Mesenchymal stem cell (in vitro differentiated cells and primary cell): ENCODE measurements around the gene DTD1.
"Not testable (repeated sequence)": the region's sequence is repeated elsewhere in the genome, so short reads cannot be mapped to it uniquely, and the experiment has no call there.

ENCODE experiments used
- DNase-seq: peaks from one replicate; pipeline ENCODE4 v3.0.0-alpha.2; 2013
- H2AFZ ChIP-seq: one replicate; pipeline ENCODE4 v1.6.1; 2013; ENCODE audit warnings: low read depth, mild to moderate bottlenecking, control low read depth, inconsistent platforms, low read length, moderate library complexity
- H2AK5ac ChIP-seq: 2 replicates; pipeline ENCODE4 v1.6.1; 2013; ENCODE audit warnings: low read length, moderate library complexity, mild to moderate bottlenecking, inconsistent platforms; ENCODE audit not compliant: severe bottlenecking
- H2BK120ac ChIP-seq: one replicate; pipeline ENCODE4 v1.6.1; 2013; ENCODE audit warnings: low read depth, mild to moderate bottlenecking, inconsistent platforms, low read length, moderate library complexity
- H2BK12ac ChIP-seq, 2 experiments: one replicate each; pipeline ENCODE4 v1.6.1; 2013; ENCODE audit warnings: inconsistent platforms in 2 of 2, low read length in 2 of 2, mild to moderate bottlenecking in 2 of 2, moderate library complexity in 2 of 2, control low read depth in 1 of 2
- H2BK15ac ChIP-seq: one replicate; pipeline ENCODE4 v1.6.1; 2013; ENCODE audit warnings: mild to moderate bottlenecking, low read depth, inconsistent platforms; ENCODE audit not compliant: poor library complexity, severe bottlenecking
- H2BK5ac ChIP-seq: 2 replicates; pipeline ENCODE4 v1.6.1; 2013; ENCODE audit warnings: low read depth, mild to moderate bottlenecking, low read length, control low read depth, inconsistent platforms; ENCODE audit not compliant: poor library complexity, severe bottlenecking
- H3K14ac ChIP-seq, 2 experiments: one replicate each; pipeline ENCODE4 v1.6.1; 2013; ENCODE audit warnings: inconsistent platforms in 2 of 2, low read length in 2 of 2, control low read depth in 1 of 2, mild to moderate bottlenecking in 1 of 2, moderate library complexity in 1 of 2
- H3K18ac ChIP-seq, 2 experiments: one replicate each; pipeline ENCODE4 v1.6.1; 2013; ENCODE audit warnings: inconsistent platforms in 2 of 2, low read length in 2 of 2, control low read depth in 1 of 2, low read depth in 1 of 2, mild to moderate bottlenecking in 1 of 2
- H3K23ac ChIP-seq, 2 experiments: one replicate each; pipeline ENCODE4 v1.6.1; 2013; ENCODE audit warnings: inconsistent platforms in 2 of 2, low read length in 2 of 2, mild to moderate bottlenecking in 2 of 2, moderate library complexity in 2 of 2, control low read depth in 1 of 2
- H3K27ac ChIP-seq: 2 replicates; pipeline ENCODE4 v1.5.1; 2013; ENCODE audit warnings: mild to moderate bottlenecking, moderate library complexity, low read length, control low read depth, inconsistent platforms; ENCODE audit not compliant: poor library complexity, severe bottlenecking
- H3K27me3 ChIP-seq, 2 experiments: 2 replicates each; pipeline versions ENCODE4 v1.6.1 to v1.7.0; 2013; ENCODE audit warnings: low read length in 2 of 2, mild to moderate bottlenecking in 2 of 2, moderate library complexity in 2 of 2, control low read depth in 1 of 2, inconsistent platforms in 1 of 2; ENCODE audit not compliant: control insufficient read depth in 1 of 2, insufficient read depth in 1 of 2
- H3K36me3 ChIP-seq, 2 experiments: 2 replicates each; pipeline versions ENCODE4 v1.6.1 to v1.7.0; 2013; ENCODE audit warnings: low read length in 2 of 2, control low read depth in 1 of 2, inconsistent platforms in 1 of 2, low read depth in 1 of 2, mild to moderate bottlenecking in 1 of 2; ENCODE audit not compliant: insufficient read depth in 2 of 2, control insufficient read depth in 1 of 2
- H3K4ac ChIP-seq, 2 experiments: one replicate each; pipeline ENCODE4 v1.6.1; 2013; ENCODE audit warnings: inconsistent platforms in 2 of 2, low read length in 2 of 2, mild to moderate bottlenecking in 2 of 2, moderate library complexity in 2 of 2, control low read depth in 1 of 2, low read depth in 1 of 2
- H3K4me1 ChIP-seq: 2 replicates; pipeline ENCODE4 v1.6.1; 2013; ENCODE audit warnings: low read depth, low read length, control low read depth; ENCODE audit not compliant: control insufficient read depth, insufficient read depth
- H3K4me2 ChIP-seq: 2 replicates; pipeline ENCODE4 v1.6.1; 2013; ENCODE audit warnings: low read length, mild to moderate bottlenecking, inconsistent platforms; ENCODE audit not compliant: poor library complexity, severe bottlenecking
- H3K4me3 ChIP-seq, 2 experiments: 2 replicates each; pipeline versions ENCODE4 v1.5.1 to v1.7.0; 2013; ENCODE audit warnings: low read length in 2 of 2, mild to moderate bottlenecking in 2 of 2, control low read depth in 1 of 2, low read depth in 1 of 2; ENCODE audit not compliant: insufficient read depth in 1 of 2
- H3K79me1 ChIP-seq: replicated peaks from 2 replicates; pipeline ENCODE4 v1.6.1; 2013; ENCODE audit warnings: mild to moderate bottlenecking, control low read depth, low read length, inconsistent platforms; ENCODE audit not compliant: poor library complexity, severe bottlenecking
- H3K9ac ChIP-seq: 2 replicates; pipeline ENCODE4 v1.7.0; 2013; ENCODE audit warnings: mild to moderate bottlenecking, low read length, moderate library complexity
- H3K9me3 ChIP-seq: 2 replicates; pipeline ENCODE4 v1.7.0; 2013; ENCODE audit warnings: mild to moderate bottlenecking, low read length; ENCODE audit not compliant: control insufficient read depth
- H4K8ac ChIP-seq: one replicate; pipeline ENCODE4 v1.6.1; 2013; ENCODE audit warnings: inconsistent platforms, mild to moderate bottlenecking, low read length, moderate library complexity
- H4K91ac ChIP-seq: one replicate; pipeline ENCODE4 v1.6.1; 2013; ENCODE audit warnings: mild to moderate bottlenecking, low read length, inconsistent platforms
- WGBS: methylation state at CpG from one replicate; pipeline ENCODE4 v1.1.7; 2013; ENCODE audit warnings: mixed read lengths; 5-methylcytosine and 5-hydroxymethylcytosine counted together

DTD1 gene

GRCh38 chr20:18787046-18787445, 199.2 kb downstream of the DTD1 start:
- H3K23ac ChIP-seq, H3K36me3 ChIP-seq, H2BK120ac ChIP-seq, H3K18ac ChIP-seq, H3K9ac ChIP-seq, H2BK12ac ChIP-seq, H2BK5ac ChIP-seq, H3K4ac ChIP-seq, H3K4me1 ChIP-seq, H4K8ac ChIP-seq, H3K79me1 ChIP-seq, H2BK15ac ChIP-seq, DNase-seq, H4K91ac ChIP-seq, H3K27ac ChIP-seq, H2AK5ac ChIP-seq, H3K4me3 ChIP-seq, H2AFZ ChIP-seq, H3K14ac ChIP-seq, H3K9me3 ChIP-seq, H3K4me2 ChIP-seq: not testable (repeated sequence)
- 83% methylated on average over 2 of the region's 2 CpGs for WGBS
- H3K27me3 ChIP-seq = peaks cover 6 to 11% of the 10 kb centered on the region in 2 experiments

GRCh38 chr20:18788021-18788420, 200.2 kb downstream of the DTD1 start:
- no peaks in the 10 kb centered on the region for H3K79me1 ChIP-seq
- no peak overlapping the region for H4K8ac ChIP-seq
- no peaks in the 10 kb centered on the region for H3K36me3 ChIP-seq
- no peak overlapping the region for H2AK5ac ChIP-seq
- H3K4me2 ChIP-seq = no peak overlapping the region
- no peak overlapping the region for H3K23ac ChIP-seq
- no peak overlapping the region for H3K9ac ChIP-seq
- no peaks in the 10 kb centered on the region for H3K4me1 ChIP-seq
- H3K27ac ChIP-seq = no peak overlapping the region
- peaks cover 6 to 11% of the 10 kb centered on the region in 2 experiments for H3K27me3 ChIP-seq
- H4K91ac ChIP-seq = no peak overlapping the region
- H3K4ac ChIP-seq = no peak overlapping the region
- no peak overlapping the region for H2BK120ac ChIP-seq
- H3K18ac ChIP-seq = no peak overlapping the region
- no peak overlapping the region for H2BK5ac ChIP-seq
- no peak overlapping the region for H3K4me3 ChIP-seq
- DNase-seq = no peak
- H2BK12ac ChIP-seq = no peak overlapping the region
- H3K14ac ChIP-seq = no peak overlapping the region
- H2AFZ ChIP-seq = no peak overlapping the region
- H3K9me3 ChIP-seq = no peaks in the 10 kb centered on the region
- H2BK15ac ChIP-seq = no peak overlapping the region

- no peak overlapping the region for H3K23ac ChIP-seq
- H3K4me1 ChIP-seq = no peaks in the 10 kb centered on the region
- H2BK120ac ChIP-seq = no peak overlapping the region
- no peak for DNase-seq
- H2AFZ ChIP-seq = no peak overlapping the region
- no peaks in the 10 kb centered on the region for H3K36me3 ChIP-seq
- no peak overlapping the region for H3K14ac ChIP-seq
- H3K4me3 ChIP-seq = no peak overlapping the region
- H3K27ac ChIP-seq = no peak overlapping the region
- H2BK15ac ChIP-seq = no peak overlapping the region
- H3K27me3 ChIP-seq = peaks cover 6 to 11% of the 10 kb centered on the region in 2 experiments
- H2BK5ac ChIP-seq = no peak overlapping the region
- no peaks in the 10 kb centered on the region for H3K9me3 ChIP-seq
- no peak overlapping the region for H4K8ac ChIP-seq
- H3K9ac ChIP-seq = no peak overlapping the region
- H3K4me2 ChIP-seq = no peak overlapping the region
- 94% methylated on average over 2 of the region's 3 CpGs for WGBS
- no peak overlapping the region for H3K4ac ChIP-seq
- no peaks in the 10 kb centered on the region for H3K79me1 ChIP-seq
- no peak overlapping the region for H2AK5ac ChIP-seq
- no peak overlapping the region for H4K91ac ChIP-seq
- no peak overlapping the region for H2BK12ac ChIP-seq
- H3K18ac ChIP-seq = no peak overlapping the region
Measured at GRCh38 chr20:18790787-18791186, 202.9 kb downstream of the DTD1 start.

- H3K9ac ChIP-seq = peak overlapping the region; percentile 94
- peak overlapping the region; percentile 61 to 97 for H3K18ac ChIP-seq
- H3K4me3 ChIP-seq = peak overlapping the region; percentile 68 to 89
- peak overlapping the region; percentile 81 for H4K91ac ChIP-seq
- H3K9me3 ChIP-seq = peaks cover 8% of the 10 kb centered on the region
- peak overlapping the region; percentile 41 to 47 for H3K4ac ChIP-seq
- H3K36me3 ChIP-seq = no peaks in the 10 kb centered on the region
- no peak overlapping the region for H3K23ac ChIP-seq
- H3K4me1 ChIP-seq = no peaks in the 10 kb centered on the region
- DNase-seq = peak; percentile 92
- H3K27ac ChIP-seq = no peak overlapping the region
- no peaks in the 10 kb centered on the region for H3K79me1 ChIP-seq
- H2AK5ac ChIP-seq = no peak overlapping the region
- H2BK12ac ChIP-seq = no peak overlapping the region
- no peak overlapping the region for H2BK5ac ChIP-seq
- H2AFZ ChIP-seq = peak overlapping the region; percentile 92
- 8% methylated on average over 29 of the region's 29 CpGs for WGBS
- H3K4me2 ChIP-seq = peak overlapping the region; percentile 61
- no peak overlapping the region for H3K14ac ChIP-seq
- peaks cover 6 to 11% of the 10 kb centered on the region in 2 experiments for H3K27me3 ChIP-seq
- peak overlapping the region; percentile 62 for H2BK120ac ChIP-seq
- no peak overlapping the region for H2BK15ac ChIP-seq
- H4K8ac ChIP-seq = peak overlapping the region; percentile 97
Measured at GRCh38 chr20:18793625-18794427, 206.0 kb downstream of the DTD1 start.
